G401.6 (cell line): ENCODE results near the gene F8.
A peak's percentile ranks its signal among the peaks of the same experiment; 100 is the strongest.
"Not testable (repeated sequence)": the region's sequence is repeated elsewhere in the genome, so short reads cannot be mapped to it uniquely, and the experiment has no call there.

ENCODE experiments used
- FAIRE-seq: peaks from 2 replicates; lab custom pipeline; 2012; peaks lifted over from hg19 to GRCh38; lab: Jason Lieb, UNC

Gene F8

DNA sequence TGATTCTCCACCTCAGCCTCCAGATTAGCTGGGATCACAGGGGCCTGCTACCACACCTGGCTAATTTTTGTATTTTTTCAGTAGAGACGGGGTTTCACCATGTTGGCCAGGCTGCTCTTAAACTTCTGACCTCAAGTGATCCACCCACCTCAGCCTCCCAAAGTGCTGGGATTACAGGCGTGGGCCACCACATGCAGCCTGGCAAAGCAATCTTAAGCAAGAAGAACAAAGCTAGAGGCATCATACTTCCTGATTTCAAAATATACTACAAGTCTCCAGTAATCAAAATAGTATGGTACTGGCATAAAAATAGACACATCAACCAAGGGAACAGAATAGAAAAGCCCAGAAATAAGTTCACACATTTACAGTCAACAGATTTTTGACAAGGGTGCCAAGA is 149.2 kb downstream of the F8 start:
- no peak for FAIRE-seq

DNA sequence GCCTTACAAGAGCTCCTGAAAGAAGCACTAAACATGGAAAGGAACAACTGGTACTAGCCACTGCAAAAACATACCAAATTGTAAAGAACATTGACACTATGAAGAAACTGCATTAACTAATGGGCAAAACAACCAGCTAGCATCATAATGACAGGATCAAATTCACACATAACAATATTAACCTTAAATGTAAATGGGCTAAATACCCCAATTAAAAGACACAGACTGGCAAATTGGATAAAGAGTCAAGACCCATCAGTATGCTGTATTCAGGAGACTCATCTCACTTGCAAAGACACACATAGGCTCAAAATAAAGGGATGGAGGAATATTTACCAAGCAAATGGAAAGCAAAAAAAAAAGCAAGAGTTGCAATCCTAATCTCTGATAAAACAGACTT is 154.0 kb downstream of the F8 start:
- FAIRE-seq: not testable (repeated sequence)

DNA sequence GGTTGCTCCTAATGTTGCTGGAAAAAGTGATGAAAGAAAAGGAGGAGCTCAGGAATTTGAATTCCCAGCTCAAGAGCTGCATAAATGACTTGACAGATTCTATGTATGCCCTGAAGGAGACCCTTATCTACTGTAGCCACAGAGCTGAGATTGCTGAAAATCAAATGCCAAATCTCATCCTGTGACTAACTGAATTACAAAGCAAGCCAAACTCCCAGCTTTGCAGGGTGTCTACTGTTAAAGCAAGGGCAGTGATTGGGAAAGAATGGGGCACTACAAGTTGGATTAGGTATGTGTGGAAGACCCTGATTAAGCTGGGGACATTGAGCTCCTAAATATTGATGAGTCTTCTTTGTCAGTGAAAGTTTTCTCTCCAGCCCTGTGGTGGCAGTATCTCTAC is 167.3 kb downstream of the F8 start:
- FAIRE-seq: no peak

DNA sequence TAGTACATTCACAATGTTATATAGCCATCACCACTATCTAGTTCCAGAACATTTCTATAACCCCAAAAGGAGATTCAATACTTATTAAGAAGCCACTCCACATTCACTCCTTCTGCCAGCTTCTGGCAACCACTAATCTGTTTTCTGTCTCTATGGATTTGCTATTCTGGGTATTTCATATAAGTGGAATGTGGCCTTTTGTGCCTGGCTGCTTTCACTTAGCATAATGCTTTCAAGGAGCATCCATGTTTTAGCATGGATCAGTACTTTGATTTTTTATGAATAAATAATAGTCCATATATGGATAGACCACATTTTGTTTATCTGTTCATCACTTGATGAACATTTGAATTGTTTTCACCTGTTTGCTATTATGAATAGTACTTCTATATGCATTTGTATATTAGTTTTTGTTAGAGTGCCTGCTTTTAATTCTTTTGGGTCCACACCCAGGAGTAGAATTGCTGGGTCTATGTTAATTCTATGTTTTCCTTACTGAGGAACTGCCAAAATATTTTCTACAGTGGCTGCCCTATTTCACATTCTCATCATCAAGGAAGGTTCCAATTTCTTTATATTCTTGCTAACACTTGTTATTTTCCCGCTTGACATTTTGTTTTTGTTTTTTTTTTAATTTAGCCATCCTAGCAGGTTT is 171.4 kb downstream of the F8 start:
- no peak for FAIRE-seq

DNA sequence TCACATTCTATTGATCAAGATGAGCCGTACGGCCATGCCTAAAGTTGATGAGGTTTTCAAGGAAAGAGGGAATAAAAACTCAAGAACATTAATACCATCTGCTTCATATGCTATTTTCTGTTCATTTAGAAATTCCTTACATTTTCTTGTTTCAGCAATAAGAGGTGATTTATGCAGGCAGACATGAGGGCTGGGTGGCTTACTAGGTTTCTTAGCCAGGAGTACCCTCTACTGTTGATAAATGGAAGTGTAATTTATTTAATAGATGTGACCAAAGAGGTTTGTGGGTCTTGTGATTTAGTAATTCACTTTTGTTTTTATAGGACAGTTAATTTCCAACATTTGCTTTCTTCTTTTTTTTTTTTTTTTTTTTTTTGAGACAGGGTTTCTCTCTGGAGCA is 181.7 kb downstream of the F8 start:
- peak; percentile 87 for FAIRE-seq

DNA sequence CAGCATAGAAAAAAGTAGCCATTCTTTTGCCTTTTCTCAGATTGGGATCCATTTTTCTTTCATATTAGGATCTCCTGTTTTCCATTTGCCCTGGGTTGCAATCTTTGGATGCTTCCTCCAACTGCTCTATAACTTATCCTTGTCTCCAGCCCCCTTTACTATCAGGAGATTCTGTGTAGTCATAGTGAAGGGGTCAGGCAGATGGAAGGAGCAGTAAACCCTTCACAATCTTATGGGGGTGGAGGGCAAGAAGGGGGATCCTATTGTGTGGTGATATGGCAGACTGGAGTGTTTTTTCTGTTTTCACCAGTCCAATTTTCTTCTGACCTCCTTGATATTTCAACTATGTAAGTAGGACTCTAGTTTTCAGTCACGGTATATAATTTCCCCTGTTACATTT is 186.4 kb downstream of the F8 start:
- no peak for FAIRE-seq

DNA sequence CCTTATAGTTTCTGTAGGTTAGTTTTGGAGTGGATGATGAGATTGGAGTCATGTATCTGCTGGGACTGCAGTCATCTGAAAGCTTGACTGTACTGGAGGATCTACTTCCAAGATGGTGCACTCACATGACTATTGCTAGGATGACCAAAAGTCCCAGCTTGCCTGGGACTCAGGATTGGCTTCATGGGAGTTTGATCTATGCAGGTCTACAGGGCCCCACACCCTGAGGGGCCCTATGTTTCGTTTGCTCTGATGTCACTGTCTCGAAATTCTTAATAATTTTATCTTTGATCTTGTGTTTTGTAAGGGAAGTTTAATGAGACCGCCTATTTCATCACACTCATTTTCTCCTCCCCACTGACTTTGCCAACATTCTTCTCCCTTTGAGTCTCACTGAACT is 188.0 kb downstream of the F8 start, which contains the start of gene SMIM9:
Gene SMIM9 (minus strand): TSS at position 101 of the 400 bp plus-strand sequence. CDS start 3,806 bp downstream, outside the sequence.
- FAIRE-seq: no peak

DNA sequence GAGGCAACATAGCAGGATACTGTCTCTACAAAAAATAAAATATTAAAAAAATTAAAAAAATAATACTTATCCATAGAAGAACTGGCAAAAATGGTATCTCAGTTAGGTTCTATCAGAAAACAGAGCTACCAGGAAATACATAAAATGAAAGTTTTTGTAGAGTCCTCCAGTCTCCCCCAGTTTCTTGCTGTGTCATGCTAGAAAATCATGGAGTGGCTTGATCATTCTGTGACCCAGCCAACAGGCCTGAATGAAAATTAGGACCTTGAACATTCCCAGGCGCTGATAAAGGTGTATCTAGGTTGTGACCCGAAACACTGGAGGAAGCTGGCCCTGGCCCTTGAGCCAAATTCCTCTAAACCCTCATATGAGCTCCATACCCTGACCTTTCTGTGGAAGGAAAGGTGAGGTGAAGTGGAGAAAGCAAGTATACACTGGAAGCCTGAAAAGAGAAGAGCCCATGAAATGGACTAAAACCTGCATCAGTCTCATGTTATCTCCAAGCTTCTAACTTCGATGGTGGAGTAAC is 188.7 kb downstream of the F8 start:
- no peak for FAIRE-seq

DNA sequence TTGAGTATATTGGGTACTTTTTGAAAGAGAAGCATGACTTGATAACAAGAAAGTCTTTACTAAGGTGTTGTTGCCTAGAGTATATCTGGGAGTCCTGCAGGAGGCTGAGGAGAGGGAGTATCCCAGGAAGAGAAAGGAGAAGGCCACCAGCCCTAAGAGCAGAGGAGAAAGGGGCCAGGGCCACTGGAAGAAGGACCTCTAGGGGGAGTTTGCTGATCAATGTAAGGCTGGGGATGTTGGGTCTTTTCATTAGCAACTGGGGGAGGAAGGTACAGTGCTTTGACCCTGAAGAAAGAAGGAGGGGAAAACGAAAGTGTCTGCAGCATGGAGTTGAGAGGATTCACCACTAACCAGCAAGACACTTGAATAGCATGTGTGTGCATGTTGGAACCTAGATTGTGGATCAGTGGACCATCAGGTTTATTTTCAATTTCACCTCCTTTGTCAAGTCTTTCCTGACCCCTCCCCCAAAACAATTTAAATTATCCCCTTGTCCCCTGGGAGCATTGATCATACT is 192.5 kb downstream of the F8 start:
- FAIRE-seq: no peak

DNA sequence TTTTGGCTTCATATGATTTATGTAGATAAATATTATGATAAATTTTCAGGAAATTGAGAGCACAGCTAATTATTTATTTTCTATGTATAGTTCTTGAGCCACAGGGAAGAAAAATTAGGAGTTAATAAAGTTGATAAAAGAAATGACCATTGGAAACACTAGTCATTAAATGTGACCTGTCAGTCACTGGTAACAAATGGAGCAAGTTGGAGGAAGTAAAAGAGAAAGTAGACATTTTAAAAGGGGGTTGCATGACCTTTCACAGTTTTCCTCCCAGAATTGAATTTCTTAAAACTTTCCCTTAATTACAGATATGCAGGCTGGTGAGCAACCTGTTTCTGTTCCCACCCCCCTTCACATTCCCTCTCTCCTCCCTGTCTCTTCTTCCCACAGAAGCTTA is 193.4 kb downstream of the F8 start:
- no peak for FAIRE-seq

DNA sequence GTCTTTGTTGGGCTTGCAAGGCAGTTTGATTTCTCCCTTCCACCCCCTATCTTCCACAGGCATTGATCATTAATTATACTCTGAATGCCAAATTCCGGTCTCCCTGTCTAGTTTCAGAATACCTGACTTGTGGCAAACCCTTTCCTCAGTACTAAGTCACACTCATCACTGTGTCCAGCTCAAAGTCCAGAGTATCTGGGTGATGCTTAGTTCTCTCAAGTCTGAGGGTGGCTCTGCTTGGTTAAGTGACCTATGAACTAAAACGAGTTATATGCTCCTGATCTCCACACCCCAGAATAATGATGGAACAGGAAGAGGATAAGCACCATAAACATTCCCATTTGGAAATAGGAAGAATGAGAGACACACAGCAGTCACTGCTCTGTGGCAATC is 194.5 kb downstream of the F8 start:
- no peak for FAIRE-seq

DNA sequence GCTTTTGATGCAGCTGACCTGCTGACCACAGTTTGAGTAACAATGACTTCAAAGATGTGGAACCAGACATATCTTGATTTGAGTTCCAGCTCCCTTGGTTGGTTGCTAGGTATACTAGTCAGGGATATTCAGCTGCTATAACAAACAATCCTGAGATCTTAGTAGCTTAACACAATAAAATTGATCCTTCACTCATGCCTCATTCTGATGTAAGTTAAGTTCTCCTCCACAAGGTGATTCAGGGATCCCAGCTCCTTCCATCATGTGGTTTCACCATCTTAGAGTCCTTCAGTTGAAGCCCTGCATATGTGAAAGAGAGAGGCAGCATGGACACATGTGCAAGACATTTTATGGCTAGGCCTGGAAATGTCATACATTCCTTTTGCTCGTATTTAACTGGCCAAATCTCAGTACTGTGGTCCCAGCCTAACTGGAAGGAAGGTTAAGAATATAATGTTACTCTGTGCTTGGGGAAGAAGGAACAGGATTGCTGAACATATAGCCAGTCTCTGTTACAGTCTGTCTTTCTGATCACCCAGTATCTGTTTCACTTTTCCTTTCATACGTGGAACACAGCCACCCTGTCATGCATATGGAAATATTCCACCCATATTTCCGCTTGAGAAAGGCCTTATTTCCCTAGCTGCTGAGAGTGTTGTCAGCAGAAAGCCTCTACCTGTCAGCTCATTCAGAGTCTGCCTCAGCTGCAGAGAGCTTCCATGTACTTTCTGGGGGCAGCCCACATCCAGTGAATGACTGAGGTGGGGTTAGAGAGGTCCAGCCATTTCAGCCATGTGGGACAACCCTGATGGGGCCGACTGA is 195.1 kb downstream of the F8 start:
- FAIRE-seq: no peak

DNA sequence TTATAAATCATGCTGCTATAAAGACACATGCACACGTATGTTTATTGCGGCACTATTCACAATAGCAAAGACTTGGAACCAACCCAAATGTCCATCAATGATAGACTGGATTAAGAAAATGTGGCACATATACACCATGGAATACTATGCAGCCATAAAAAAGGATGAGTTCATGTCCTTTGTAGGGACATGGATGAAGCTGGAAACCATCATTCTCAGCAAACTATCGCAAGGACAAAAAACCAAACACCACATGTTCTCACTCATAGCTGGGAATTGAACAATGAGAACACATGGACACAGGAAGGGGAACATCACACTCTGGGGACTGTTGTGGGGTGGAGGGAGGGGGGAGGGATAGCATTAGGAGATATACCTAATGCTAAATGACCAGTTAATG is 196.9 kb downstream of the F8 start:
- FAIRE-seq: not testable (repeated sequence)

DNA sequence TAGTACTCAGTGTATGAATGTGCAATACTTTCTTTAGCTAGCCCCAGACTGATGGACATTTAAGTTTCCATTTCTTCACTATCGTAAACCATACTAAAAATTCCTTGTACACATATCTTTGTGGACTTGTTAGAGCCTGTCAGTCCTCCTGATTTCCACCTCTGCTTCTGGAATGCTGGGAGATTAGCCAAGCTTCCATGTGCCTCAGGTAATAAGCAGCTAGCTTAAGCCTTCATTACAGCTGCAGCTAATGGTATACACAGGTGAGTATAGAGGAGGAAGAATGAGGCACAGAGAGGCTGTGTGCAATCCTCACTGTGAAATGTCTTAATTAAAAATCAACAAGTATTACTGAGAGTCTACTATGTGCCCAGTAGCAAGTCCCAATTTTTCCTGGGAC is 197.9 kb downstream of the F8 start:
- FAIRE-seq: no peak

DNA sequence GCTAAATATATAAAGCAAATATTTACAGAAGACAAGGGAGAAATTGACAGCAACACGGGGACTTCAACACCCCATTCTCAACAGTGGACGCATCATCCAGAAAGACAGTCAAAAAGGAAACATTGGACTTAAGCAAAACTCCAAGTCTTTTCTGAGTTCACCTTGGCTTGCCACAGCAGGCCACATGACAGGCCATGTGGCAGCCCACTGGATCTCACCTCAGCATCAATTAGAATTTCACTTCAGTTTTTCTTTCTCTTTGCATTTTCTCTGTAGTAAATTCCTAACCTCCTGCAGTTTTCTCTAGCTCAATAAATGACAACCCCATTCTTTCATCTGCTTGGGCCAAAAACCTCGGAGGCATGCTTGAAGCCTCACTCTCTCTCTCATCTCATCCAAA is 200.5 kb downstream of the F8 start:
- no peak for FAIRE-seq

DNA sequence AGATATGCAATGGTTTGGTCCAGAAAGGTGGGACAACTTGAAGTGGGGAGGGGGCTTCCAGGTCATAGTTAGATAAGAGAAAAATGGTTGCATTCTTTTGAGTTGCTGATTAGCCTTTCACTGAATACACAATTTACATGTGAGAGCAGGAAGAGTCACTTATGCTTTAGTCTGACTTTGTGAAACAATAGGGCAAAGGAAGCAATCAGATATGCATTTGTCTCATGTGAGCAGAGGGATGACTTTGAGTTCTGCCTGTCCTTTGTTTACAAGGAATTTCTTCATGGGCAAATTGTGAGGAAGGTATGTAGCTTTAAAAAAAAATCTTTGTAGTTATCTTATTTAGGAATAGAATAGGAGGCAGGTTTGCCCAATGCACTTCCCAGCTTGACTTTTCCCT is 201.0 kb downstream of the F8 start:
- FAIRE-seq: no peak

DNA sequence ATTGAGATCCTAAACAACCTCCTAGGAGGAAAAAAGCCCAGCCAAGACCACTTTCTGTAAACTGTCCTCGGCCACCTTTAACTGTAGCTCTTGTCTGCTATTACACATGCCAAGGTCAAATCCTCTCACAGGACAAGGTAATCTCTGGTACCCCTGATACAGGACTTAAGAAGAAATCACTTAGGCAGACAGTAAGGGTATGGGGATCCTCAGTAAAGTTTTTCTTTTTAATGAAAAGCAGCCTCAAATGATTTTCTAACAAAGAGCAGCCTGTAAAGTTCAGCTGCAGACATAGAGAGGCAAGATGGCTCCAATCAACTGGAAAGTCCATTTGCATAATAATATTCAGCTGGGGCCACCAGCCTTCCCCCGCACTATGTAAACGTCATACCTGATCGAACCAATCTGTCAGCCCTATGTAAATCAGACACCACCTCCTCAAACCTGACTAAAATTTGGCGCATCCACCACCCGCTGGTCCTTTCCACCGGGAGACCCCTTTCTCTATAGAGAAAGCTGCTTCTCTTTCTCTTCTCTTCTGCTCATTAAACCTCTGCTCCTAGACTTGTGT is 202.7 kb downstream of the F8 start:
- FAIRE-seq: no peak

DNA sequence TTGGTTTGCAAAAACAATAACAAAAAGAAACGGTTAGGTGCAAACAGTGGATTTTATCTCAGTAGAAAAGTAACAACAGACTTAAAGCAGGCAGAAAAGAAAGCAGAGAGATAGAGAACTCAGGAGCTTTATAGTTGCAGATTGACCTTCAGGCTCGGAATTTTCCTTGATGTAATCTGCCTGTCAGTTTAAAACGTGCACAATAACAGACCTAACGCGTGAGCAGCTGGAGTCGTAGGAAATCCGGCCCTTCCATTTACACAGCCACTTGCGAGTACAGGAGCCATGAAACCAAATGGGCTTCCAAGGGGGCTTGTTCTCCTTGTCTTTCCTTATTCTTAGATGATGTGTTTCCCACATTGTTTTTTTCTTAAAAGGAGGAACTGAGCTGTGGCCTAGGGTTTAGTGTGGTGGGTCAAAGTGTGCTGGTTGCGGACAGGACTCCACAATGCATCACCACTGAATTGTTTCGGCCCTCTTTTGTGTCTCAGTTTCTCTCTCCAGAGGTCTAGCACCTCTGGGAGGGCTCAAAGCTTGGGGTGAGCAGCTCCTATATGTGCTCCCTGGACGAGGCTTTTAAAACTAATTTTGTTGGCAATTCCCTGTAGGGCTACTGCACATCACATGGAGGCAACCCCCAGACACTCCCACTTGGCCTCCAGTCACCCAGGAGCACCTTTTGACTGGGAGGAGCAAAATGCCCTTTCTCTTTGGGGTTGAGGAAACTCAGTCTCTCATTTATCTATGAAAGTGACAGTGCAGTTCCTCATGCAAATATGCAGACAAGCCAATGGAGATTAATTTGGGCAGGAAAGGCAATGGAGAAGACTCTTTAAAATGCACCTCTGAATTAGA is 203.4 kb downstream of the F8 start:
- no peak for FAIRE-seq

DNA sequence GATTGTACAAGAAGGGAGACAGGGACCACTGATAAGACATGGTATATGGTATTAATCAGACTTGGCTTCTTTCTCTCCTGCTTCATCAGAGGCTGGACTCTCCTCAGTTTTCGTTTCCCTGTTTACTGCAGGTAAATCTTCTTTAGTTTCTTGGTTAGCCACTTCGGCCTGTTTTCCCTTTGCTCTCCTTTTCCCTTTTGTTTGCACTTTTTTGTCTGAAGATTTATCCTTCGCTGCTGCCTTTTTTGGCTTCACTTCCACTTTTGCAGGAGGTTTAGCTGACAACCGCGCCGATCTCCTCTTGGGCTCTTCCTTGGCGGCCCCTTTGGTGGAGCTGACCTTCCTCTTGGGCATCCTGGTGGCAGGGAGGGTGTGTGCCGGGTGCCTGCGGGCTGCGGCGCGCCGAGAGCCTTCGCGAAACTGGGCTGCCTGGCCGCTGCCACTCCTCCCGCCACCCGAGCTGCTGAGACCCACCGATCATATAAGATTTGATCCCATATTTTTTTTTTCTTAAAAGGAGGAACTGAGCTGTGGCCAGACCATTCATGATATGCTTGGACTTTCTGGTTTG is 205.4 kb downstream of the F8 start:
- FAIRE-seq: not testable (repeated sequence)

DNA sequence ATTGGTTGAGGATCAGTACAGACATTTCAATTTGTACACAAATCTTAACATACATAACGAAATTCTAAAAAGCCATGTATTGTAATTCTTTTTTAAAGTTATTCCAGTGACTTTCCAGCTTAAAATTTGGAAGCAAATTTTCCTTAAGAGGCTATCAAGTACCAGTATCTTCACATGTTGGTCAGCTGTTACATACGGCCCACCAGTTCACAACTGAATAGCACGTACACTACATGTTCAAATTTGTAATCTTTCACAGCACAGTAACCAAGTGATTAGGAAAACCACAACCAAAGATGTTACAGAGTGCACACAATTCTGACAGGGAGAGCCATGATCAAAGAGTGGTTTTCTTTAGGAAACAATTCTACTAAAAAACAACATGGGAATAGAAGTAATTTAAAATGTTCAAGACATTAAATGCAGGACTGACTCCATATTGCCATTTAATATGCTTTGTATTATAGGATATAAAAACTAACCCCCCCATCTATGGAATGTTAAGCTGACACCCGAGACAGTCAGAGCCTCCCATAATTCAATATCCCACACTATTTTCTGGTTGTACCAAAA is 206.1 kb downstream of the F8 start:
- FAIRE-seq: not testable (repeated sequence)

DNA sequence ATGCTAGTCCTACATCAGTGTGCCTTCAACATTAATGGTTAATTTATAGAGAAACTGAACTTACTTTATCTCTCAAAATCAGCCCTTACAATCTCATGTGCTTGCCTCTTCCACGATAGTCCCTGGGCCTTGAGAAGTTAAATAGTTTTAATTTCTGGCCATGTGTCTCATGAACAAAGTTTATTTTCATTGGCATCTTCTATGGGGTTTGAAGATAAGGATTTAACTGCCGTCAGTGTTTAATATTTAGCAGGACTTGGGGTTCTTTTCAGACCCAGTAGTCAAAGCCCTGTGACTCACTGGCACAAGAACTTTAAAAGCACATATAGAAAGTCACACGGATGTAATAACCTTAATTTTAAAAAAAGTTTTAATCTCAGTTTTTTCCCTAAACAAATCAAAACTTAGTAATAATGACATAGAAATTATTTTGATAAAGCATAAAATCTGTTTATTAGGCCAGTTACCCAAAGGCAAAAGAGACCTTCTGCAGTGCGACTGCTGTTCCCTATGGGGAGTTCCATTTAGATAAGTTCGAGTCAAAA is 207.2 kb downstream of the F8 start:
- no peak for FAIRE-seq
